Keratinocyte (primary cell): ENCODE measurements around the gene TRAPPC3L. TPM values are rescaled to one million over a fixed set of nuclear protein-coding genes. Genes with fewer than 3 reads are reported as not detected.

Experiments used
- DNase-seq: peaks from one replicate; pipeline ENCODE4 v3.0.0-alpha.2; 2011; ENCODE audit warnings: low read depth, missing footprints, low spot score
- FAIRE-seq: peaks from 2 replicates; lab custom pipeline; 2011; peaks lifted over from hg19 to GRCh38; lab: Jason Lieb, UNC
- H2AFZ ChIP-seq: 2 replicates; pipeline ENCODE4 v1.6.0; 2012; ENCODE audit warnings: low read length, control low read depth, inconsistent platforms; ENCODE audit not compliant: control insufficient read depth
- H3K27ac ChIP-seq: 2 replicates; pipeline ENCODE4 v1.5.1; 2011; ENCODE audit warnings: low read length; ENCODE audit not compliant: control insufficient read depth, insufficient read depth
- H3K27me3 ChIP-seq: 3 replicates; pipeline ENCODE4 v1.6.0; 2011; ENCODE audit warnings: low read length; ENCODE audit not compliant: control insufficient read depth, insufficient read depth; ENCODE audit errors: extremely low read depth
- H3K36me3 ChIP-seq, 2 experiments: 2 replicates in 1 of 2; 3 replicates in 1 of 2; pipeline ENCODE4 v1.5.1; 2011; ENCODE audit warnings: low read length in 2 of 2, mild to moderate bottlenecking in 1 of 2; ENCODE audit not compliant: control insufficient read depth in 2 of 2, insufficient read depth in 2 of 2; ENCODE audit errors: extremely low read depth in 1 of 2
- H3K4me1 ChIP-seq: 3 replicates; pipeline ENCODE4 v1.5.1; 2011; ENCODE audit warnings: low read length; ENCODE audit not compliant: control insufficient read depth, insufficient read depth; ENCODE audit errors: extremely low read depth
- H3K4me2 ChIP-seq: 3 replicates; pipeline ENCODE4 v1.6.0; 2011; ENCODE audit warnings: low read depth, low read length; ENCODE audit not compliant: control insufficient read depth, insufficient read depth; ENCODE audit errors: extremely low read depth
- H3K4me3 ChIP-seq, 3 experiments: fragments of 200-600 bp in 1 of 3; sonication (generic) in 1 of 3; 2 replicates in 2 of 3; 3 replicates in 1 of 3; pipeline ENCODE4 v1.5.1; 2011 to 2016; ENCODE audit warnings: low read length in 3 of 3, mild to moderate bottlenecking in 3 of 3, control low read depth in 2 of 3, inconsistent platforms in 1 of 3, low read depth in 1 of 3, mixed read lengths in 1 of 3, mixed run types in 1 of 3, moderate library complexity in 1 of 3; ENCODE audit not compliant: control insufficient read depth in 2 of 3, insufficient read depth in 2 of 3; ENCODE audit errors: extremely low read depth in 1 of 3
- H3K79me2 ChIP-seq: 2 replicates; pipeline ENCODE4 v1.6.0; 2012; ENCODE audit warnings: low read length; ENCODE audit not compliant: control insufficient read depth, insufficient read depth
- H3K9ac ChIP-seq: 3 replicates; pipeline ENCODE4 v1.6.0; 2011; ENCODE audit warnings: low read length; ENCODE audit not compliant: control insufficient read depth, insufficient read depth; ENCODE audit errors: extremely low read depth
- H3K9me1 ChIP-seq: 3 replicates; pipeline ENCODE4 v1.6.0; 2011; ENCODE audit warnings: low read length; ENCODE audit not compliant: control insufficient read depth, insufficient read depth; ENCODE audit errors: extremely low read depth
- H3K9me3 ChIP-seq: 2 replicates; pipeline ENCODE4 v1.5.1; 2012; ENCODE audit warnings: low read depth, low read length; ENCODE audit not compliant: control insufficient read depth
- H4K20me1 ChIP-seq: 3 replicates; pipeline ENCODE4 v1.6.0; 2011; ENCODE audit warnings: low read length; ENCODE audit not compliant: control insufficient read depth, insufficient read depth; ENCODE audit errors: extremely low read depth
- CTCF ChIP-seq, 3 experiments: IDR thresholded peaks in 1 of 3; conservative IDR thresholded peaks in 1 of 3; optimal IDR thresholded peaks in 1 of 3; 2 replicates in 2 of 3; 3 replicates in 1 of 3; pipeline versions ENCODE3 to v1.5.1; 2011; ENCODE audit warnings: low read length in 3 of 3, mild to moderate bottlenecking in 3 of 3, moderate library complexity in 2 of 3, control low read depth in 1 of 3, inconsistent platforms in 1 of 3; ENCODE audit not compliant: insufficient read depth in 2 of 3; ENCODE audit errors: extremely low read depth in 1 of 3
- EZH2 ChIP-seq: IDR thresholded peaks from one replicate; pipeline ENCODE4 v1.6.1; 2012; ENCODE audit warnings: inconsistent platforms, mild to moderate bottlenecking, low read length, moderate library complexity
- dilution Hi-C: fragments of 300-500 bp; cut with MboI; formaldehyde crosslinking; loops from one replicate; pipeline ENCODE4 v1.7.0; 2020; ENCODE audit warnings: low sequenced_read_pairs; ENCODE audit not compliant: extremely low pct_ligation_motif_present
- polyA plus RNA-seq, 5 experiments: library from polyadenylated mRNA; depleted of rRNA in 3 of 5; stranded (reverse) in 3 of 5; stranded (forward) in 1 of 5; unstranded in 1 of 5; fragments of >200 nt; gene quantifications; 1 replicate in 1 of 5; 2 replicates in 3 of 5; 3 replicates in 1 of 5; pipeline versions ENCODE4 v1.2.1 to v1.2.3, GENCODE V29; 2011 to 2012; ENCODE audit warnings: missing spikeins in 2 of 5, low read depth in 1 of 5, low replicate concordance in 1 of 5

Gene TRAPPC3L
- polyA plus RNA-seq, 1 donor (not counting 4 experiments of a cell fraction or from before 2014, with no cell fraction given): 0.31 TPM

- no peak overlapping the region for H3K27ac ChIP-seq
- H3K4me3 ChIP-seq: no peak overlapping the region
- H3K27me3 ChIP-seq: no peaks in the 10 kb centered on the region
- FAIRE-seq: no peak
- dilution Hi-C loops: no loop called here
- H3K36me3 ChIP-seq: peaks cover 5 to 9% of the 10 kb centered on the region in 2 experiments
- no peak for DNase-seq
- H3K4me2 ChIP-seq: no peak overlapping the region
- TF ChIP-seq EZH2 (no peak), CTCF (optimal IDR thresholded peaks at IDR 0.05 in 1 of 3, IDR thresholded peaks at IDR 0.05 in 1 of 3, conservative IDR thresholded peaks at IDR 0.05 in 1 of 3; ENCODE audit: extremely low read depth in 1 of 3, insufficient read depth in 2 of 3, low read length in 3 of 3) (no peak)
- no peaks in the 10 kb centered on the region for H3K9me3 ChIP-seq
- H3K79me2 ChIP-seq: peaks cover 62% of the 10 kb centered on the region
- H4K20me1 ChIP-seq: no peaks in the 10 kb centered on the region
- H2AFZ ChIP-seq: no peak overlapping the region
- no peaks in the 10 kb centered on the region for H3K4me1 ChIP-seq
- no peak overlapping the region for H3K9ac ChIP-seq
- H3K9me1 ChIP-seq: no peaks in the 10 kb centered on the region
Measured at GRCh38 chr6:116578335-116578734, 32.9 kb upstream of the TRAPPC3L start.

- no peak overlapping the region for H3K9ac ChIP-seq
- H3K27ac ChIP-seq: no peak overlapping the region
- dilution Hi-C loops: no loop called here
- H3K36me3 ChIP-seq: peaks cover 5 to 6% of the 10 kb centered on the region in 2 experiments
- H3K4me3 ChIP-seq: no peak overlapping the region
- H3K4me1 ChIP-seq: peaks cover 3% of the 10 kb centered on the region
- no peak overlapping the region for H2AFZ ChIP-seq
- H3K4me2 ChIP-seq: no peak overlapping the region
- DNase-seq (no peak), FAIRE-seq (peak; percentile 5)
- H3K27me3 ChIP-seq: no peaks in the 10 kb centered on the region
- no peaks in the 10 kb centered on the region for H3K9me1 ChIP-seq
- no peaks in the 10 kb centered on the region for H3K9me3 ChIP-seq
- peaks cover 70% of the 10 kb centered on the region for H3K79me2 ChIP-seq
- TF ChIP-seq EZH2 (no peak), CTCF (optimal IDR thresholded peaks at IDR 0.05 in 1 of 3, IDR thresholded peaks at IDR 0.05 in 1 of 3, conservative IDR thresholded peaks at IDR 0.05 in 1 of 3; ENCODE audit: extremely low read depth in 1 of 3, insufficient read depth in 2 of 3, low read length in 3 of 3) (no peak)
- peaks cover 3% of the 10 kb centered on the region for H4K20me1 ChIP-seq
Measured at GRCh38 chr6:116577486-116577885, 32.0 kb upstream of the TRAPPC3L start.
